CD14-positive monocyte (primary cell): ENCODE measurements around the gene TMEM132C. TPM values are rescaled to one million over a fixed set of nuclear protein-coding genes. Genes with fewer than 3 reads are reported as not detected.

Experiments used
- DNase-seq, 3 donors: peaks; one replicate each; pipeline ENCODE4 v3.0.0-alpha.2; 2011 to 2022
- H2AFZ ChIP-seq: 2 replicates; pipeline ENCODE4 v1.6.0; 2012; ENCODE audit warnings: mild to moderate bottlenecking, low read depth, low read length, inconsistent platforms; ENCODE audit not compliant: insufficient read depth, poor library complexity, severe bottlenecking
- H3K27ac ChIP-seq, 2 donors: 1 replicate in 1 of 2; 2 replicates in 1 of 2; pipeline ENCODE4 v1.5.1; 2012 to 2013; ENCODE audit warnings: low read length in 2 of 2, control low read depth in 1 of 2, inconsistent platforms in 1 of 2, low read depth in 1 of 2, mild to moderate bottlenecking in 1 of 2
- H3K27me3 ChIP-seq, 2 donors: one replicate each; pipeline versions ENCODE4 v1.6.0 to v1.6.1; 2011 to 2013; ENCODE audit warnings: low read length in 2 of 2; ENCODE audit not compliant: control insufficient read depth in 2 of 2, insufficient read depth in 2 of 2
- H3K36me3 ChIP-seq, 2 donors: replicated peaks in 1 of 2; 1 replicate in 1 of 2; 2 replicates in 1 of 2; pipeline versions ENCODE4 v1.5.1 to v1.6.1; 2012 to 2013; ENCODE audit warnings: low read length in 2 of 2, control low read depth in 1 of 2, inconsistent platforms in 1 of 2, mild to moderate bottlenecking in 1 of 2; ENCODE audit not compliant: insufficient read depth in 2 of 2, control insufficient read depth in 1 of 2
- H3K4me1 ChIP-seq, 2 donors: 1 replicate in 1 of 2; 2 replicates in 1 of 2; pipeline versions ENCODE4 v1.5.1 to v1.6.1; 2012 to 2013; ENCODE audit warnings: low read length in 2 of 2, control low read depth in 1 of 2, inconsistent platforms in 1 of 2, mild to moderate bottlenecking in 1 of 2, moderate library complexity in 1 of 2; ENCODE audit not compliant: insufficient read depth in 2 of 2, control insufficient read depth in 1 of 2
- H3K4me2 ChIP-seq: replicated peaks from 2 replicates; pipeline ENCODE3; 2012; ENCODE audit warnings: low read length, moderate library complexity, mild to moderate bottlenecking; ENCODE audit not compliant: poor library complexity, severe bottlenecking; ENCODE audit errors: extremely low read depth
- H3K4me3 ChIP-seq, 3 experiments: fragments of 200-600 bp in 1 of 3; sonication (generic) in 1 of 3; replicated peaks in 1 of 3; 1 replicate in 2 of 3; 2 replicates in 1 of 3; pipeline ENCODE4 v1.5.1; 2011 to 2013; ENCODE audit warnings: low read length in 3 of 3, mild to moderate bottlenecking in 3 of 3, control low read depth in 2 of 3, low read depth in 2 of 3, inconsistent platforms in 1 of 3, moderate library complexity in 1 of 3
- H3K79me2 ChIP-seq: 2 replicates; pipeline ENCODE4 v1.6.0; 2012; ENCODE audit warnings: mild to moderate bottlenecking, control low read depth, inconsistent platforms, low read length, moderate library complexity; ENCODE audit not compliant: insufficient read depth
- H3K9ac ChIP-seq: 2 replicates; pipeline ENCODE4 v1.6.0; 2017; ENCODE audit warnings: low read length, mild to moderate bottlenecking; ENCODE audit not compliant: insufficient read depth, poor library complexity, severe bottlenecking
- H3K9me3 ChIP-seq, 2 donors: replicated peaks in 1 of 2; 1 replicate in 1 of 2; 2 replicates in 1 of 2; pipeline versions ENCODE4 v1.5.1 to v1.6.1; 2012 to 2013; ENCODE audit warnings: low read length in 2 of 2, control low read depth in 1 of 2; ENCODE audit not compliant: control insufficient read depth in 1 of 2, insufficient read depth in 1 of 2
- H4K20me1 ChIP-seq: 2 replicates; pipeline ENCODE4 v1.6.0; 2012; ENCODE audit warnings: mild to moderate bottlenecking, low read length, control low read depth, moderate library complexity; ENCODE audit not compliant: insufficient read depth
- H3K27ac Mint-ChIP-seq, 7 donors: one replicate each; pipeline ENCODE4 v1.8.0; 2020; ENCODE audit warnings: mild to moderate bottlenecking in 7 of 7, mixed read lengths in 7 of 7, moderate library complexity in 6 of 7, inconsistent platforms in 2 of 7
- H3K27me3 Mint-ChIP-seq, 3 donors: one replicate each; pipeline ENCODE4 v1.8.0; 2021 to 2022; ENCODE audit warnings: low read depth in 3 of 3, mild to moderate bottlenecking in 3 of 3, mixed read lengths in 3 of 3, moderate library complexity in 3 of 3, inconsistent platforms in 1 of 3
- H3K36me3 Mint-ChIP-seq, 2 donors: one replicate each; pipeline ENCODE4 v1.8.0; 2020; ENCODE audit warnings: mixed read lengths in 2 of 2, inconsistent platforms in 1 of 2, mild to moderate bottlenecking in 1 of 2
- H3K4me1 Mint-ChIP-seq: one replicate; pipeline ENCODE4 v1.8.0; 2020; ENCODE audit warnings: mild to moderate bottlenecking, mixed read lengths
- H3K4me3 Mint-ChIP-seq, 2 donors: one replicate each; pipeline ENCODE4 v1.8.0; 2020; ENCODE audit warnings: mild to moderate bottlenecking in 2 of 2, mixed read lengths in 2 of 2, moderate library complexity in 1 of 2
- H3K9me3 Mint-ChIP-seq, 7 donors: one replicate each; pipeline ENCODE4 v1.8.0; 2020 to 2022; ENCODE audit warnings: mixed read lengths in 7 of 7, mild to moderate bottlenecking in 6 of 7, moderate library complexity in 6 of 7, inconsistent platforms in 2 of 7
- WGBS: methylation state at CpG from one replicate; pipeline ENCODE4 v1.1.5; 2013; ENCODE audit warnings: missing lambda C conversion rate; ENCODE audit not compliant: insufficient coverage; 5-methylcytosine and 5-hydroxymethylcytosine counted together
- intact Hi-C, 2 donors: fragments of 100-400 bp; cut with micrococcal nuclease; formaldehyde crosslinking; loops; one replicate each; pipeline versions ENCODE4 v1.15.0 to v1.15.1; 2023
- polyA plus RNA-seq, 3 donors: library from polyadenylated mRNA; depleted of rRNA in 1 of 3; unstranded in 2 of 3; stranded (reverse) in 1 of 3; fragments of 300-500 nt in 2 of 3; fragments of >200 nt in 1 of 3; fragmentation: Illumina TruSeq in 2 of 3; gene quantifications; 1 replicate in 2 of 3; 2 replicates in 1 of 3; pipeline ENCODE4 v1.2.3, GENCODE V29; 2012 to 2021
- TF ChIP-seq, protein P1 (sequence below): fragments of 200-600 bp; IDR thresholded peaks from one replicate; pipeline ENCODE4 v1.8.0; 2022; ENCODE audit warnings: antibody characterized with exemption, mild to moderate bottlenecking

TMEM132C gene
- polyA plus RNA-seq, 3 donors: not detected

DNA sequence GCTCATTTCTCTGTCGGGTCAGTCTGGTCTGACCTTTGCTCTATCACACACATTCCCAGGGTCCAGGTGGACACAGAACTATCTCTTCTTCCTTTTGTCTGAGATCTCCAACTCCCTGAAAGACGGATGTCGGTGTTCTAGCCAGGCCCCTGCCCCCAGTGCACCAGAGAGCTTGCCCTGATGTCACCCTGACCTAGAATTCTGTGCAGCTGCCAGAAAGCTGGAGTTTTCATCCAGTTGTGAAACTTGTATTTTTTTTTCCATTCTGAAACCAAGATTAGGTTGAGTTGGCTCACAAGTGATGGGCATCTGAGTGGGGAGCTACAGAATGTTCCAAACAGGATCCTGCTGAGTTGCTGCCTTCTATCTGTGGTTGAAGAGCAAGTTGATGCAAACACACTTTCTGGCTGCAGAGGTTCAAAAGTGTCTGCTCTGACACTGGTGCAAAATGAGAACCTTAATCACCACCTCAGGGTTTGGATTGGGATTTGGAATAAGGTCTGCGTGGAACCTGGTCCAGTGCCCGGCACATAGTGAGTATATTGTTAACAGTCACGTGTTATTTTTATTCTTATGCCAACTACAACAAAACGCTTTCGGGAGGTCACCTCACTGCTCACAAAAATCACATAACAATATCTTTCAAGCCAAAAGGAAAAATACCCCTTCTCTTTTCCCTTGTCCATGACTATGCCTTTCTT lies 345.3 kb downstream of the TMEM132C start:
- no peaks in the 10 kb centered on the region for H3K36me3 ChIP-seq
- Mint-ChIP-seq H3K27ac (no peak overlapping the region), H3K4me1 (no peaks in the 10 kb centered on the region), H3K36me3 (no peaks in the 10 kb centered on the region), H3K4me3 (no peak overlapping the region), H3K9me3 (peaks cover 0 to 12% (median 0%) of the 10 kb centered on the region in 7 donors), H3K27me3 (peaks cover 0 to 5% (median 3%) of the 10 kb centered on the region in 3 donors)
- no peak overlapping the region for H3K9ac ChIP-seq
- no peak for DNase-seq
- H3K9me3 ChIP-seq: no peaks in the 10 kb centered on the region
- H3K4me3 ChIP-seq: no peak overlapping the region
- H3K79me2 ChIP-seq: no peaks in the 10 kb centered on the region
- 94% methylated on average over 5 of the region's 8 CpGs for WGBS
- no peak overlapping the region for H2AFZ ChIP-seq
- no peaks in the 10 kb centered on the region for H3K27me3 ChIP-seq
- H4K20me1 ChIP-seq: no peaks in the 10 kb centered on the region
- intact Hi-C loops: no loop called here
- no peak overlapping the region for H3K4me2 ChIP-seq
- H3K27ac ChIP-seq: no peak overlapping the region
- TF ChIP-seq, protein P1, sequence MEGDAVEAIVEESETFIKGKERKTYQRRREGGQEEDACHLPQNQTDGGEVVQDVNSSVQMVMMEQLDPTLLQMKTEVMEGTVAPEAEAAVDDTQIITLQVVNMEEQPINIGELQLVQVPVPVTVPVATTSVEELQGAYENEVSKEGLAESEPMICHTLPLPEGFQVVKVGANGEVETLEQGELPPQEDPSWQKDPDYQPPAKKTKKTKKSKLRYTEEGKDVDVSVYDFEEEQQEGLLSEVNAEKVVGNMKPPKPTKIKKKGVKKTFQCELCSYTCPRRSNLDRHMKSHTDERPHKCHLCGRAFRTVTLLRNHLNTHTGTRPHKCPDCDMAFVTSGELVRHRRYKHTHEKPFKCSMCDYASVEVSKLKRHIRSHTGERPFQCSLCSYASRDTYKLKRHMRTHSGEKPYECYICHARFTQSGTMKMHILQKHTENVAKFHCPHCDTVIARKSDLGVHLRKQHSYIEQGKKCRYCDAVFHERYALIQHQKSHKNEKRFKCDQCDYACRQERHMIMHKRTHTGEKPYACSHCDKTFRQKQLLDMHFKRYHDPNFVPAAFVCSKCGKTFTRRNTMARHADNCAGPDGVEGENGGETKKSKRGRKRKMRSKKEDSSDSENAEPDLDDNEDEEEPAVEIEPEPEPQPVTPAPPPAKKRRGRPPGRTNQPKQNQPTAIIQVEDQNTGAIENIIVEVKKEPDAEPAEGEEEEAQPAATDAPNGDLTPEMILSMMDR: no peak
- no peaks in the 10 kb centered on the region for H3K4me1 ChIP-seq

DNA sequence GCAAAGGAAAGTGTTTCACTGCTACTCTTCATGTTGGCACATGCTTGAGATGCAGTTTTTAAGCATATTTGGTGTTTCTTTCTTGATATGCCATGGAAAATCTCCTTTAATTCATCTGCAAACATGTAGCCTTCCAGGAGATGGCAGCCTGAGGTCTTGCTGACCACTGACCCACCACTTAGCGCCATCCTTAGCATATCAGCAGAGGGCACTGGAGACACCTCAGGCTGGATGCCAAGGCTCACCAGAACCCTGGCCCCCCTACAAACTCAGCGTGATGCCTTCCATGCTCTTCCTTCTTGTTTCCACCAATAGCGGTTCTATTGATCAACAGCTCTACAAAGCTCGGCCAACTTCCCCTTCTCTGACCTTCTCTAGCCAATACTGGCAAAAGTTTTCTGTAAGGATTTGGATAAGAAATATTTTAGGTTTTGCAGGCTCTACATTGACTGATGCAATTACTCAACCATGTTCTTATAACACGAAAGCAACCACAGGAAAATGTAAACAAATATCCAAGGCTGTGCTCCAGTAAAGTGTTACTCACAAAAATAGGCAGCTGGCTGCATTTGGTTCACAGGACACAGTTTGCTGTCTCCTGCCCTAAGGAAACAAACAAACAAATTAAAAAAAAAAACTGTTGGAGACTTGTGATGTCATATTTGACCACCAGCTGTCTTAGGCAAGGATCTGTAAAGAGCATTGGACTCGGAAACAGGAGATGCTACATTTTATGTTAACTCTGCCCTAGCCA lies 347.0 kb downstream of the TMEM132C start:
- Mint-ChIP-seq H3K9me3 (peaks cover 0 to 12% (median 2%) of the 10 kb centered on the region in 7 donors), H3K27ac (no peak overlapping the region), H3K4me3 (no peak overlapping the region), H3K4me1 (no peaks in the 10 kb centered on the region), H3K36me3 (no peaks in the 10 kb centered on the region), H3K27me3 (peaks cover 0 to 6% (median 3%) of the 10 kb centered on the region in 3 donors)
- H3K9me3 ChIP-seq: no peaks in the 10 kb centered on the region
- no peaks in the 10 kb centered on the region for H3K36me3 ChIP-seq
- no peaks in the 10 kb centered on the region for H4K20me1 ChIP-seq
- H3K9ac ChIP-seq: no peak overlapping the region
- no peak overlapping the region for H2AFZ ChIP-seq
- H3K4me2 ChIP-seq: no peak overlapping the region
- intact Hi-C loops: no loop called here
- WGBS: 67% methylated on average over 3 of the region's 6 CpGs
- H3K4me3 ChIP-seq: no peak overlapping the region
- no peaks in the 10 kb centered on the region for H3K4me1 ChIP-seq
- H3K79me2 ChIP-seq: no peaks in the 10 kb centered on the region
- TF ChIP-seq, protein P1: no peak
- H3K27ac ChIP-seq: no peak overlapping the region
- no peak for DNase-seq
- no peaks in the 10 kb centered on the region for H3K27me3 ChIP-seq
